ENCODE measurements around the gene WHAMM. TPM values are rescaled to one million over a fixed set of nuclear protein-coding genes. Genes with fewer than 3 reads are reported as not detected.
"Not testable (repeated sequence)": the region's sequence is repeated elsewhere in the genome, so short reads cannot be mapped to it uniquely, and the experiment has no call there.

Gene WHAMM
- total RNA-seq (10 to 100 TPM; 31.6 to 33.5 TPM), polyA plus RNA-seq (1 to 10 TPM; 2.2 to 7.1 TPM)

- peak within 1 kb of the TSS; percentile 99 for H3K27ac ChIP-seq (ENCODE audit: low read depth, low read length)
- DNase-seq: peak; percentile 94 to 98 (median 96)
- peaks cover 15 to 40% (median 28%) of the 10 kb centered on the region in 4 donors for H3K4me1 Mint-ChIP-seq
- H3K4me1 ChIP-seq (ENCODE audit: insufficient read depth, low read length): peaks cover 35% of the 10 kb centered on the region
- H3K9me3 Mint-ChIP-seq: no peaks in the 10 kb centered on the region
- no peaks in the 10 kb centered on the region for H3K27me3 Mint-ChIP-seq
- peaks cover 12 to 29% of the 10 kb centered on the region in 2 donors for H3K36me3 Mint-ChIP-seq
- intact Hi-C loops (cut with micrococcal nuclease): loop anchor here (1.0 to 10.0 kb wide), 6 partner anchors 59 to 269 kb away; partner anchors contain the start of genes BTBD1, C15orf40, RAMAC and RPS17
- H3K27ac Mint-ChIP-seq: peak within 1 kb of the TSS; percentile 95 to 100 (median 97)
- CTCF ChIA-PET (ENCODE audit: partially characterized antibody): interaction anchor here (1.4 kb wide), 1 partner anchor 59 kb away, joined by 4 read pairs; no protein-coding TSS in a partner anchor
- no peaks in the 10 kb centered on the region for H3K9me3 ChIP-seq (ENCODE audit: control insufficient read depth in 1 of 2, low read length in 2 of 2)
- H3K4me3 ChIP-seq (ENCODE audit: low read length in 2 of 2): peak within 1 kb of the TSS; percentile 89 to 94
- H3K27me3 ChIP-seq (ENCODE audit: insufficient read depth, low read length): no peaks in the 10 kb centered on the region
- peak within 1 kb of the TSS; percentile 88 to 100 (median 96) for H3K4me3 Mint-ChIP-seq
- POLR2A ChIA-PET (ENCODE audit: partially characterized antibody): interaction anchor here (1.2 to 4.7 kb wide), 9 partner anchors 41 to 270 kb away, joined by 3 to 40 read pairs (median 11); partner anchors contain the start of genes C15orf40, RAMAC and RPS17
- H3K36me3 ChIP-seq (ENCODE audit: insufficient read depth, low read length): peaks cover 9% of the 10 kb centered on the region
These were observed at the start of gene WHAMM for GRCh38 chr15:82809308-82810060. WHAMM (plus strand) TSS chr15:82809628; CDS start chr15:82809727, 99 bp downstream.

- H3K9me3 ChIP-seq (ENCODE audit: control insufficient read depth in 1 of 2, low read length in 2 of 2): no peaks in the 10 kb centered on the region
- H3K36me3 ChIP-seq (ENCODE audit: insufficient read depth, low read length): peaks cover 11% of the 10 kb centered on the region
- no peaks in the 10 kb centered on the region for H3K27me3 ChIP-seq (ENCODE audit: insufficient read depth, low read length)
- no peak for DNase-seq
- POLR2A ChIA-PET (ENCODE audit: partially characterized antibody): no interaction called here
- no peaks in the 10 kb centered on the region for H3K27me3 Mint-ChIP-seq
- H3K27ac ChIP-seq (ENCODE audit: low read depth, low read length): no peak overlapping the region
- peaks cover 54 to 55% of the 10 kb centered on the region in 2 donors for H3K36me3 Mint-ChIP-seq
- CTCF ChIA-PET (ENCODE audit: partially characterized antibody): no interaction called here
- H3K27ac Mint-ChIP-seq: peak overlapping the region in 1 of 7 donors; percentile 68
- H3K9me3 Mint-ChIP-seq: no peaks in the 10 kb centered on the region
- H3K4me3 ChIP-seq (ENCODE audit: low read length in 2 of 2): no peak overlapping the region
- intact Hi-C loops (cut with micrococcal nuclease): no loop called here
- H3K4me1 Mint-ChIP-seq: peaks cover 2 to 7% (median 5%) of the 10 kb centered on the region in 4 donors
- H3K4me3 Mint-ChIP-seq: no peak overlapping the region
- H3K4me1 ChIP-seq (ENCODE audit: insufficient read depth, low read length): no peaks in the 10 kb centered on the region
These were observed 45.9 kb upstream of the WHAMM start for GRCh38 chr15:82763361-82764116.

DNA sequence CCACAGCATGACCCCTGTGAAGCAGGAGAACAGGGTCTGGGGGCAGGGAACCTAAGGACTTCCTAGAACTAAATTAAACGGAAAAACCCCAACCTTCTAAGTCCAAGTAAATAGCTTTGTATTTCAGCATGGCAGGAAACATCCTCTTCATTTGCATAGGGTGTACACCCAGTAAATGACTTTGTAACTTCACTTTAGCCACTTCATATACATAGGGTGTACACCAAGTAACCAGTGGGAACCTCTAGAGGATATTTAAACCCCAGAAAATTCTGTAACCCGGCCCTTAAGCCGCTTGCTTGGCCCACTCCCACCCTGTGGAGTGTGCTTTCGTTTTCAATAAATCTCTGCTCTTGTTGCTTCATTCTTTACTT, 45.3 kb upstream of the WHAMM start:
- Histone ChIP-seq H3K36me3 (ENCODE audit: insufficient read depth, low read length) (peaks cover 7% of the 10 kb centered on the region), H3K4me3 (ENCODE audit: low read length in 2 of 2) (no peak overlapping the region), H3K4me1 (ENCODE audit: insufficient read depth, low read length) (no peaks in the 10 kb centered on the region), H3K27ac (ENCODE audit: low read depth, low read length) (no peak overlapping the region), H3K27me3 (ENCODE audit: insufficient read depth, low read length) (no peaks in the 10 kb centered on the region), H3K9me3 (ENCODE audit: control insufficient read depth in 1 of 2, low read length in 2 of 2) (no peaks in the 10 kb centered on the region)
- ChIA-PET POLR2A (ENCODE audit: partially characterized antibody) (no interaction called here), CTCF (ENCODE audit: partially characterized antibody) (no interaction called here)
- H3K4me3 Mint-ChIP-seq: no peak overlapping the region
- intact Hi-C loops (cut with micrococcal nuclease): no loop called here
- H3K4me1 Mint-ChIP-seq: peaks cover under 1 to 7% (median 4%) of the 10 kb centered on the region in 4 donors
- no peaks in the 10 kb centered on the region for H3K9me3 Mint-ChIP-seq
- DNase-seq: no peak
- H3K27ac Mint-ChIP-seq: no peak overlapping the region
- H3K27me3 Mint-ChIP-seq: no peaks in the 10 kb centered on the region
- H3K36me3 Mint-ChIP-seq: peaks cover 50 to 55% of the 10 kb centered on the region in 2 donors

- Histone ChIP-seq H3K36me3 (ENCODE audit: insufficient read depth, low read length) (peaks cover 6% of the 10 kb centered on the region), H3K4me1 (ENCODE audit: insufficient read depth, low read length) (no peaks in the 10 kb centered on the region), H3K9me3 (ENCODE audit: control insufficient read depth in 1 of 2, low read length in 2 of 2) (no peaks in the 10 kb centered on the region), H3K4me3 (ENCODE audit: low read length in 2 of 2) (no peak overlapping the region), H3K27me3 (ENCODE audit: insufficient read depth, low read length) (no peaks in the 10 kb centered on the region), H3K27ac (ENCODE audit: low read depth, low read length) (no peak overlapping the region)
- CTCF ChIA-PET (ENCODE audit: partially characterized antibody): no interaction called here
- Mint-ChIP-seq H3K9me3 (no peaks in the 10 kb centered on the region), H3K27ac (peak overlapping the region in 2 of 7 donors; percentile 22 to 37), H3K27me3 (no peaks in the 10 kb centered on the region), H3K36me3 (peaks cover 46 to 55% of the 10 kb centered on the region in 2 donors), H3K4me1 (peaks cover 0 to 7% (median 4%) of the 10 kb centered on the region in 4 donors), H3K4me3 (peak overlapping the region in 1 of 8 donors; percentile 37)
- POLR2A ChIA-PET (ENCODE audit: partially characterized antibody): no interaction called here
- DNase-seq: no peak
- intact Hi-C loops (cut with micrococcal nuclease): no loop called here
These were observed 44.7 kb upstream of the WHAMM start for GRCh38 chr15:82764740-82765139.

DNA sequence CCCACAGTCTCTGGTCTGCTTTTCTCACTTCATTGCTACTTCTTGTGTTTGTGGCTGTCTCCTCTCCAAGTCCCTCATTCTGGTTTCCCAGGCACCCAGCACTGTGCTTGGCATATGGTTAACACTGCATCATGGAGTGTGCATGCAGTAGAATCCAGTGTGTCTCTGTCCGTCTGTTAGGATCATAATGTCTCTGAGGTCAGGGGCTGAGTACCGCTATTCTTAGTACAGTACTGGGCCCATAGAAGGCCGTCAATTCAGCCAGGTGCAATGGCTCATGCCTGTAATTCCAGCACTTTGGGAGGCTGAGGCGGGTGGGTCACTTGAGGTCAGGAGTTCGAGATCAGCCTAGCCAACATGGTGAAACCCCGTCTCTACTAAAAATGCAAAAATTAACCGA, 43.2 kb upstream of the WHAMM start:
- DNase-seq; H3K27ac Mint-ChIP-seq; H3K36me3 ChIP-seq (ENCODE audit: insufficient read depth, low read length); H3K4me1 ChIP-seq (ENCODE audit: insufficient read depth, low read length); H3K4me3 ChIP-seq (ENCODE audit: low read length in 2 of 2); H3K27me3 Mint-ChIP-seq; H3K9me3 Mint-ChIP-seq; H3K4me1 Mint-ChIP-seq; intact Hi-C loops (cut with micrococcal nuclease); POLR2A ChIA-PET (ENCODE audit: partially characterized antibody); CTCF ChIA-PET (ENCODE audit: partially characterized antibody); H3K27ac ChIP-seq (ENCODE audit: low read depth, low read length); H3K9me3 ChIP-seq (ENCODE audit: control insufficient read depth in 1 of 2, low read length in 2 of 2); H3K27me3 ChIP-seq (ENCODE audit: insufficient read depth, low read length); H3K4me3 Mint-ChIP-seq: not testable (repeated sequence)
- H3K36me3 Mint-ChIP-seq: peaks cover 32 to 44% of the 10 kb centered on the region in 2 donors

GRCh38 chr15:82767163-82767829, 42.1 kb upstream of the WHAMM start:
- peak overlapping the region in 1 of 7 donors; percentile 78 for H3K27ac Mint-ChIP-seq
- no peaks in the 10 kb centered on the region for H3K27me3 Mint-ChIP-seq
- no peak overlapping the region for H3K4me3 Mint-ChIP-seq

More at GRCh38 chr15:82767163-82767829, 42.1 kb upstream of the WHAMM start:
- H3K4me1 Mint-ChIP-seq: peaks cover 0 to 7% (median 4%) of the 10 kb centered on the region in 4 donors
- Histone ChIP-seq H3K9me3 (ENCODE audit: control insufficient read depth in 1 of 2, low read length in 2 of 2) (no peaks in the 10 kb centered on the region), H3K4me1 (ENCODE audit: insufficient read depth, low read length) (no peaks in the 10 kb centered on the region), H3K4me3 (ENCODE audit: low read length in 2 of 2) (no peak overlapping the region), H3K27me3 (ENCODE audit: insufficient read depth, low read length) (no peaks in the 10 kb centered on the region), H3K36me3 (ENCODE audit: insufficient read depth, low read length) (peaks cover 6% of the 10 kb centered on the region), H3K27ac (ENCODE audit: low read depth, low read length) (no peak overlapping the region)
- ChIA-PET CTCF (ENCODE audit: partially characterized antibody) (no interaction called here), POLR2A (ENCODE audit: partially characterized antibody) (interaction anchor here (1.3 kb wide), 1 partner anchor 17 kb away, joined by 3 read pairs; no protein-coding TSS in a partner anchor)
- intact Hi-C loops (cut with micrococcal nuclease): no loop called here
- no peaks in the 10 kb centered on the region for H3K9me3 Mint-ChIP-seq
- DNase-seq: no peak
- H3K36me3 Mint-ChIP-seq: peaks cover 27 to 41% of the 10 kb centered on the region in 2 donors
